IPS-20b (cell line): ENCODE data around the gene UBE3B.

Experiments used
- H3K27ac ChIP-seq: one replicate; pipeline ENCODE4 v1.5.1; 2013; ENCODE audit warnings: low read length
- H3K27me3 ChIP-seq: 2 replicates; pipeline ENCODE4 v1.6.1; 2013; ENCODE audit warnings: mild to moderate bottlenecking, low read length, inconsistent platforms; ENCODE audit not compliant: insufficient read depth
- H3K36me3 ChIP-seq: 2 replicates; pipeline ENCODE4 v1.6.1; 2013; ENCODE audit warnings: low read depth, mild to moderate bottlenecking, inconsistent platforms, low read length, moderate library complexity; ENCODE audit not compliant: insufficient read depth
- H3K4me1 ChIP-seq: 2 replicates; pipeline ENCODE4 v1.6.1; 2013; ENCODE audit warnings: mild to moderate bottlenecking, control low read depth, inconsistent platforms, low read length, moderate library complexity; ENCODE audit not compliant: insufficient read depth
- H3K4me3 ChIP-seq: 2 replicates; pipeline ENCODE4 v1.5.1; 2013; ENCODE audit warnings: mild to moderate bottlenecking, low read length, inconsistent platforms
- H3K9ac ChIP-seq: 2 replicates; pipeline ENCODE4 v1.6.1; 2013; ENCODE audit warnings: low read depth, mild to moderate bottlenecking, inconsistent platforms, low read length, moderate library complexity
- H3K9me3 ChIP-seq: 2 replicates; pipeline ENCODE4 v1.6.1; 2013; ENCODE audit warnings: mild to moderate bottlenecking, low read depth, low read length, inconsistent platforms; ENCODE audit not compliant: insufficient read depth

The UBE3B gene

GRCh38 chr12:109479761-109480160 lies 2.3 kb downstream of the UBE3B start:
- H3K4me3 ChIP-seq = no peak overlapping the region
- no peaks in the 10 kb centered on the region for H3K9me3 ChIP-seq
- no peaks in the 10 kb centered on the region for H3K27me3 ChIP-seq
- peaks cover 5% of the 10 kb centered on the region; the same call in 1 of the 2 replicates for H3K4me1 ChIP-seq
- H3K27ac ChIP-seq = no peak overlapping the region
- no peak overlapping the region for H3K9ac ChIP-seq
- H3K36me3 ChIP-seq = peaks cover 14% of the 10 kb centered on the region

GRCh38 chr12:109480356-109480755 lies 2.9 kb downstream of the UBE3B start:
- H3K27ac ChIP-seq = no peak overlapping the region
- peaks cover 5% of the 10 kb centered on the region; the same call in 1 of the 2 replicates for H3K4me1 ChIP-seq
- peaks cover 20% of the 10 kb centered on the region for H3K36me3 ChIP-seq
- no peaks in the 10 kb centered on the region for H3K9me3 ChIP-seq
- H3K9ac ChIP-seq = no peak overlapping the region
- H3K4me3 ChIP-seq = no peak overlapping the region
- H3K27me3 ChIP-seq = no peaks in the 10 kb centered on the region

- Histone ChIP-seq H3K36me3 (peaks cover 35% of the 10 kb centered on the region), H3K27me3 (no peaks in the 10 kb centered on the region), H3K4me1 (no peaks in the 10 kb centered on the region), H3K27ac (no peak overlapping the region), H3K9ac (no peak overlapping the region), H3K9me3 (no peaks in the 10 kb centered on the region), H3K4me3 (no peak overlapping the region)
These were observed 4.4 kb downstream of the UBE3B start for GRCh38 chr12:109481863-109482262.

- Histone ChIP-seq H3K27ac (no peak overlapping the region), H3K36me3 (peaks cover 41% of the 10 kb centered on the region), H3K9me3 (no peaks in the 10 kb centered on the region), H3K4me1 (no peaks in the 10 kb centered on the region), H3K27me3 (no peaks in the 10 kb centered on the region), H3K4me3 (no peak overlapping the region), H3K9ac (no peak overlapping the region)
These were observed 5.1 kb downstream of the UBE3B start for GRCh38 chr12:109482491-109482890.

- Histone ChIP-seq H3K27ac (no peak overlapping the region), H3K9ac (no peak overlapping the region), H3K4me3 (no peak overlapping the region), H3K36me3 (peaks cover 45% of the 10 kb centered on the region), H3K9me3 (no peaks in the 10 kb centered on the region), H3K27me3 (no peaks in the 10 kb centered on the region), H3K4me1 (no peaks in the 10 kb centered on the region)
These were observed 5.5 kb downstream of the UBE3B start for GRCh38 chr12:109482894-109483293.

- Histone ChIP-seq H3K27me3 (no peaks in the 10 kb centered on the region), H3K4me3 (no peak overlapping the region), H3K4me1 (no peaks in the 10 kb centered on the region), H3K36me3 (peaks cover 50% of the 10 kb centered on the region), H3K27ac (no peak overlapping the region), H3K9me3 (no peaks in the 10 kb centered on the region), H3K9ac (no peak overlapping the region)
These were observed 5.9 kb downstream of the UBE3B start for GRCh38 chr12:109483346-109483745.

GRCh38 chr12:109485201-109485600 lies 7.8 kb downstream of the UBE3B start:
- Histone ChIP-seq H3K9ac (no peak overlapping the region), H3K27me3 (no peaks in the 10 kb centered on the region), H3K27ac (no peak overlapping the region), H3K4me3 (no peak overlapping the region), H3K36me3 (peaks cover 68% of the 10 kb centered on the region), H3K9me3 (no peaks in the 10 kb centered on the region), H3K4me1 (no peaks in the 10 kb centered on the region)

- Histone ChIP-seq H3K27ac (no peak overlapping the region), H3K36me3 (peaks cover 86% of the 10 kb centered on the region), H3K9ac (no peak overlapping the region)
These were observed 10.0 kb downstream of the UBE3B start for GRCh38 chr12:109487181-109488050.

GRCh38 chr12:109488051-109488665 lies 10.7 kb downstream of the UBE3B start:
- H3K9me3 ChIP-seq = no peaks in the 10 kb centered on the region

More at GRCh38 chr12:109487181-109488050, 10.0 kb downstream of the UBE3B start:
- Histone ChIP-seq H3K9me3 (no peaks in the 10 kb centered on the region), H3K27me3 (no peaks in the 10 kb centered on the region), H3K4me1 (no peaks in the 10 kb centered on the region), H3K4me3 (no peak overlapping the region)

GRCh38 chr12:109489016-109489954 lies 11.9 kb downstream of the UBE3B start:
- peaks cover 84% of the 10 kb centered on the region for H3K36me3 ChIP-seq
- H3K9ac ChIP-seq = no peak overlapping the region

More at GRCh38 chr12:109488051-109488665, 10.7 kb downstream of the UBE3B start:
- H3K27ac ChIP-seq = no peak overlapping the region
- peaks cover 90% of the 10 kb centered on the region for H3K36me3 ChIP-seq
- H3K4me1 ChIP-seq = no peaks in the 10 kb centered on the region
- H3K27me3 ChIP-seq = no peaks in the 10 kb centered on the region
- no peak overlapping the region for H3K9ac ChIP-seq
- H3K4me3 ChIP-seq = no peak overlapping the region

GRCh38 chr12:109489955-109490565 lies 12.6 kb downstream of the UBE3B start:
- H3K4me1 ChIP-seq = no peaks in the 10 kb centered on the region
- H3K9me3 ChIP-seq = no peaks in the 10 kb centered on the region
- H3K27ac ChIP-seq = no peak overlapping the region
- no peaks in the 10 kb centered on the region for H3K27me3 ChIP-seq
- peaks cover 84% of the 10 kb centered on the region for H3K36me3 ChIP-seq
- no peak overlapping the region for H3K4me3 ChIP-seq
- no peak overlapping the region for H3K9ac ChIP-seq

More at GRCh38 chr12:109489016-109489954, 11.9 kb downstream of the UBE3B start:
- H3K27me3 ChIP-seq = no peaks in the 10 kb centered on the region
- no peaks in the 10 kb centered on the region for H3K9me3 ChIP-seq
- H3K27ac ChIP-seq = no peak overlapping the region
- H3K4me3 ChIP-seq = no peak overlapping the region
- no peaks in the 10 kb centered on the region for H3K4me1 ChIP-seq
